K562 (cell line): Measurements from ENCODE around the gene PTK6. TPM values are rescaled to one million over a fixed set of nuclear protein-coding genes. Genes with fewer than 3 reads are reported as not detected.

Experiments used
- CBX5 ChIP-seq: IDR thresholded peaks from 2 replicates; pipeline ENCODE4 v1.6.1; 2014; ENCODE audit warnings: low read depth, borderline replicate concordance
- CHD2 ChIP-seq: IDR thresholded peaks from 2 replicates; pipeline ENCODE4 v1.6.1; 2011; ENCODE audit warnings: low read depth, low read length
- DDX20 ChIP-seq: fragments of 450-650 bp; IDR thresholded peaks from 2 replicates; pipeline ENCODE4 v1.6.1; 2016; ENCODE audit warnings: missing genetic modification characterization, low read depth, mild to moderate bottlenecking, missing compliant biosample characterization, moderate library complexity
- HDAC8 ChIP-seq: fragments of 450-650 bp; IDR thresholded peaks from 2 replicates; pipeline ENCODE4 v1.6.1; 2016; ENCODE audit warnings: mild to moderate bottlenecking, missing genetic modification characterization, moderate library complexity, missing compliant biosample characterization
- HMGN3 ChIP-seq: IDR thresholded peaks from 2 replicates; pipeline ENCODE4 v1.6.1; 2011; ENCODE audit warnings: borderline replicate concordance, low read depth, mild to moderate bottlenecking, mixed read lengths, low read length; ENCODE audit not compliant: insufficient read length; ENCODE audit errors: extremely low read depth
- KDM5B ChIP-seq: fragments of 200-600 bp; sonication (generic); IDR thresholded peaks from 2 replicates; pipeline ENCODE4 v1.6.1; 2012; ENCODE audit warnings: low read depth, mild to moderate bottlenecking, moderate library complexity, low read length, control low read depth, inconsistent platforms; ENCODE audit not compliant: insufficient replicate concordance
- PML ChIP-seq: IDR thresholded peaks from 2 replicates; pipeline ENCODE4 v1.6.1; 2012; ENCODE audit warnings: low read length, inconsistent platforms
- SNRNP70 ChIP-seq: fragments of 200-400 bp; formaldehyde crosslinking; optimal IDR thresholded peaks from 2 replicates; pipeline ENCODE3; 2017; ENCODE audit warnings: low read depth, low read length
- TRIM24 ChIP-seq, 2 experiments: fragments of 450-650 bp; IDR thresholded peaks; 2 replicates each; pipeline ENCODE4 v1.6.1; 2016
- polyA plus RNA-seq, 8 experiments: library from polyadenylated mRNA; depleted of rRNA in 4 of 8; stranded (reverse) in 5 of 8; unstranded in 3 of 8; fragments of >200 nt; fragmentation: Nextera tagmentation in 2 of 8; fragmentation: Illumina TruSeq in 1 of 8; extraction: Ambion mirVana in 2 of 8; extraction: Trizol in 1 of 8; gene quantifications; 2 replicates each; pipeline versions ENCODE4 v1.2.1 to v1.2.3, GENCODE V29; 2011 to 2014; ENCODE audit warnings: inconsistent platforms in 1 of 8, missing spikeins in 1 of 8
- total RNA-seq, 7 experiments: library from RNA; depleted of rRNA in 6 of 7; stranded (reverse); fragments of >200 nt in 6 of 7; fragmentation: Illumina TruSeq in 2 of 7; extraction: Trizol in 2 of 7; gene quantifications; 2 replicates each; pipeline versions ENCODE4 v1.2.1 to v1.2.3, GENCODE V29; 2011 to 2021; ENCODE audit warnings: low replicate concordance in 1 of 7
- TF ChIP-seq, protein P1 (sequence below), 3 experiments: IDR thresholded peaks in 2 of 3; conservative IDR thresholded peaks in 1 of 3; 2 replicates each; pipeline ENCODE4 v1.5.1; 2011 to 2012; ENCODE audit warnings: low read length in 3 of 3, mild to moderate bottlenecking in 3 of 3, control low read depth in 2 of 3, improper control_type of control experiment in 1 of 3, inconsistent platforms in 1 of 3, low read depth in 1 of 3, mixed read lengths in 1 of 3, moderate library complexity in 1 of 3; ENCODE audit not compliant: insufficient read depth in 2 of 3
- TF ChIP-seq, protein P2 (sequence below), 2 experiments: fragments of 450-650 bp; IDR thresholded peaks; 2 replicates each; pipeline ENCODE4 v1.6.1; 2016; ENCODE audit warnings: mild to moderate bottlenecking in 2 of 2, borderline replicate concordance in 1 of 2, low read depth in 1 of 2, moderate library complexity in 1 of 2
- TF ChIP-seq, protein P3 (sequence below): sonication (generic); formaldehyde crosslinking; IDR thresholded peaks from 2 replicates; pipeline ENCODE4 v1.8.0; 2022; ENCODE audit warnings: missing genetic modification reagents, mild to moderate bottlenecking, borderline replicate concordance

Gene PTK6
- total and polyA plus RNA-seq, 9 of the 15 experiments (the other 6 are each of a cell fraction or from before 2014, with no cell fraction given): 0.07 TPM; not detected in 8

DNA sequence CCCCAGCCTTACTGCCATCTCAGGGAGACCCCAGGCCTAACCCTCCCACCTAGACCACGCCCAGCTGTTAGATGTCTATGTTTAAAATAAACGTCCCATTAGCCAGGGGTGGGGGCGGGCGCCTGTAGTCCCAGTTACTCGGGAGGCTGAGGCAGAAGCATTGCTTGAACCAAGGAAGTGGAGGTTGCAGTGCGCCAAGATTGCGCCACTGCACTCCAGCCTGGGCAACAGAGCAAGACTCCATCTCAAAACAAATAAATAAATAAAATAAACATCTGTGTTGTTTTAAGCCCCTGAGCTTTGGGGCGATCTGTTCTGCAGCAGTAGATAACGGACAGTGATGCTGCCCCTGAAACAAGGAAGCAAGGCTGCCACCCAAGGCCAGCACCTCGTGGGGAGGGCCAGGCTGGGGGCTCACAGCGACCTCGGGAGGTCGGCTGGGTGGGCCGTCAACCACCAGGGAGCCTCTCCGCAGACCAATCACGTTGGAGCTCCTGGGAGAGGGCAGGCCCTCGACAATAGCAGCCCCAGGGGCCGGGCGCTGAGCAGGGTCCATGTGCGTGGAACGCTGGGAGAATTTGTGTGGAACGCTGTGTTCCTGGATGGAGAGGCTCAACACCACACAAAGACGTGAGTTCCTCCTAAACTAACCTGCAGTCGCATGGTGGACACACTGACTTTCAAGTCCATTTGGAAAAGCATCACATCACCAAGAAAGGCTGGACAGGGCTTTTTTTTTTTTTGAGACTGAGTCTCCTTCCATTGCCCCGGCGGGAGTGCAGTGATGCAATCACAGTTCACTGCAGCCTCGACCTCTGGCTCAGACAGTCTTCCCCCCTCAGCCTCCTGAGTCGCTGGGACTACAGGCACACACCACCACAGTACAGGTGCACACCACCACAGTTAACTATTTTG lies 37.9 kb upstream of the PTK6 start (continued):
- TF ChIP-seq, protein P1, sequence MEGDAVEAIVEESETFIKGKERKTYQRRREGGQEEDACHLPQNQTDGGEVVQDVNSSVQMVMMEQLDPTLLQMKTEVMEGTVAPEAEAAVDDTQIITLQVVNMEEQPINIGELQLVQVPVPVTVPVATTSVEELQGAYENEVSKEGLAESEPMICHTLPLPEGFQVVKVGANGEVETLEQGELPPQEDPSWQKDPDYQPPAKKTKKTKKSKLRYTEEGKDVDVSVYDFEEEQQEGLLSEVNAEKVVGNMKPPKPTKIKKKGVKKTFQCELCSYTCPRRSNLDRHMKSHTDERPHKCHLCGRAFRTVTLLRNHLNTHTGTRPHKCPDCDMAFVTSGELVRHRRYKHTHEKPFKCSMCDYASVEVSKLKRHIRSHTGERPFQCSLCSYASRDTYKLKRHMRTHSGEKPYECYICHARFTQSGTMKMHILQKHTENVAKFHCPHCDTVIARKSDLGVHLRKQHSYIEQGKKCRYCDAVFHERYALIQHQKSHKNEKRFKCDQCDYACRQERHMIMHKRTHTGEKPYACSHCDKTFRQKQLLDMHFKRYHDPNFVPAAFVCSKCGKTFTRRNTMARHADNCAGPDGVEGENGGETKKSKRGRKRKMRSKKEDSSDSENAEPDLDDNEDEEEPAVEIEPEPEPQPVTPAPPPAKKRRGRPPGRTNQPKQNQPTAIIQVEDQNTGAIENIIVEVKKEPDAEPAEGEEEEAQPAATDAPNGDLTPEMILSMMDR (IDR thresholded peaks at IDR 0.05 in 2 of 3, conservative IDR thresholded peaks at IDR 0.05 in 1 of 3; ENCODE audit: insufficient read depth in 2 of 3, low read depth in 1 of 3, low read length in 3 of 3): no peak
- TF ChIP-seq CHD2: no peak
- no peak for TF ChIP-seq HDAC8 (tag)
- TF ChIP-seq CBX5: no peak
- TF ChIP-seq PML: no peak
- peak; percentile 4 for TF ChIP-seq KDM5B
- TF ChIP-seq, protein P2, sequence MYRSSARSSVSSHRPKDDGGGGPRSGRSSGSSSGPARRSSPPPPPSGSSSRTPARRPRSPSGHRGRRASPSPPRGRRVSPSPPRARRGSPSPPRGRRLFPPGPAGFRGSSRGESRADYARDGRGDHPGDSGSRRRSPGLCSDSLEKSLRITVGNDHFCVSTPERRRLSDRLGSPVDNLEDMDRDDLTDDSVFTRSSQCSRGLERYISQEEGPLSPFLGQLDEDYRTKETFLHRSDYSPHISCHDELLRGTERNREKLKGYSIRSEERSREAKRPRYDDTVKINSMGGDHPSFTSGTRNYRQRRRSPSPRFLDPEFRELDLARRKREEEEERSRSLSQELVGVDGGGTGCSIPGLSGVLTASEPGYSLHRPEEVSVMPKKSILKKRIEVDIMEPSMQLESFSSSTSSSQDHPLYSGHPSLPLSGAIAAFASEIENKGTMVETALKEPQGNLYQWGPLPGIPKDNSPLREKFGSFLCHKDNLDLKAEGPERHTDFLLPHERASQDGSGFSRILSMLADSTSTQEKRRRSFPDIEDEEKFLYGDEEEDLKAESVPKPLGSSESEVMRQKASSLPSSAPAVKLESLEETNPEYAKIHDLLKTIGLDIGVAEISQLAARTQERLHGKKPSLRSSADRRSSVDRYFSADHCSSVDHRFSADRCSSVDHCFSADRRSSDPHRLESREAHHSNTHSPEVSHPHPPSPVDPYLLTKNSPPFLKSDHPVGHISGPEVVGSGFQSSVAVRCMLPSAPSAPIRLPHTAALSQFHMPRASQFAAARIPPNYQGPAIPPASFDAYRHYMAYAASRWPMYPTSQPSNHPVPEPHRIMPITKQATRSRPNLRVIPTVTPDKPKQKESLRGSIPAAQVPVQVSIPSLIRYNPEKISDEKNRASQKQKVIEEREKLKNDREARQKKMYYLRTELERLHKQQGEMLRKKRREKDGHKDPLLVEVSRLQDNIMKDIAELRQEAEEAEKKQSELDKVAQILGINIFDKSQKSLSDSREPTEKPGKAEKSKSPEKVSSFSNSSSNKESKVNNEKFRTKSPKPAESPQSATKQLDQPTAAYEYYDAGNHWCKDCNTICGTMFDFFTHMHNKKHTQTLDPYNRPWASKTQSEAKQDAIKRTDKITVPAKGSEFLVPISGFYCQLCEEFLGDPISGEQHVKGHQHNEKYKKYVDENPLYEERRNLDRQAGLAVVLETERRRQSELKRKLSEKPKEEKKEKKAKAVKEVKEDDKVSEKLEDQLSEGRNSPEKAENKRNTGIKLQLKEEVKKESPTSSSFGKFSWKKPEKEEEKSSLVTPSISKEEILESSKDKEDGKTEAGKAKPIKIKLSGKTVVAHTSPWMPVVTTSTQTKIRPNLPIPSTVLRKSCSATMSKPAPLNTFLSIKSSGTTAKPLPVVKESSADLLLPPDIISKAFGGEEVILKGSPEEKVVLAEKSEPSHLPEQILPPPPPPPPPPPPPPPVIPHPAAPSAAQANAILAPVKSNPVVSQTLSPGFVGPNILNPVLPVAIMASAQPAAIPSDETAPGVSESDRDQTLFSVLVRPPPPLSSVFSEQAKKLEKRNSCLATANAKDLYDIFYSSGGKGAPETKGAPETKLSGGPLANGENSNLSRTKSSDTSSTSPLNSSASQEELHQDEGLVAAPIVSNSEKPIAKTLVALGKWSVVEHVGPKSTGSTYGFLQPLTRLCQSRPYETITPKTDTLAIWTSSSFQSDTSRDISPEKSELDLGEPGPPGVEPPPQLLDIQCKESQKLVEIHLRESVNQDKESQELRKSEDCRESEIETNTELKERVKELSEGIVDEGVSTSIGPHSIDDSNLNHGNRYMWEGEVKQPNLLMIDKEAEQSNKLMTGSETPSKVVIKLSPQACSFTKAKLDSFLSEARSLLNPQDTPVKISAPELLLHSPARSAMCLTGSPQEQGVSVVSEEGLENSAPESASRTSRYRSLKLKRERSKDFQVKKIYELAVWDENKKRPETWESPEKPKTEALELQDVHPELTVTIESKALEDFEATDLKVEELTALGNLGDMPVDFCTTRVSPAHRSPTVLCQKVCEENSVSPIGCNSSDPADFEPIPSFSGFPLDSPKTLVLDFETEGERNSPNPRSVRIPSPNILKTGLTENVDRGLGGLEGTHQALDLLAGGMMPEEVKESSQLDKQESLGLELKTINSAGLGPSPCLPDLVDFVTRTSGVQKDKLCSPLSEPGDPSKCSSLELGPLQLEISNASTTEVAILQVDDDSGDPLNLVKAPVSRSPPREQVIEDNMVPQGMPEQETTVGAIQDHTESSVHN (IDR thresholded peaks at IDR 0.05; ENCODE audit: borderline replicate concordance in 1 of 2, low read depth in 1 of 2): no peak
- TF ChIP-seq DDX20 (tag): no peak
- TF ChIP-seq TRIM24 (IDR thresholded peaks at IDR 0.05): peak in 1 of 2 experiments; percentile 47; a peak in 1 of 4 replicates
- peak; percentile 18 for TF ChIP-seq HMGN3
- TF ChIP-seq, protein P3, sequence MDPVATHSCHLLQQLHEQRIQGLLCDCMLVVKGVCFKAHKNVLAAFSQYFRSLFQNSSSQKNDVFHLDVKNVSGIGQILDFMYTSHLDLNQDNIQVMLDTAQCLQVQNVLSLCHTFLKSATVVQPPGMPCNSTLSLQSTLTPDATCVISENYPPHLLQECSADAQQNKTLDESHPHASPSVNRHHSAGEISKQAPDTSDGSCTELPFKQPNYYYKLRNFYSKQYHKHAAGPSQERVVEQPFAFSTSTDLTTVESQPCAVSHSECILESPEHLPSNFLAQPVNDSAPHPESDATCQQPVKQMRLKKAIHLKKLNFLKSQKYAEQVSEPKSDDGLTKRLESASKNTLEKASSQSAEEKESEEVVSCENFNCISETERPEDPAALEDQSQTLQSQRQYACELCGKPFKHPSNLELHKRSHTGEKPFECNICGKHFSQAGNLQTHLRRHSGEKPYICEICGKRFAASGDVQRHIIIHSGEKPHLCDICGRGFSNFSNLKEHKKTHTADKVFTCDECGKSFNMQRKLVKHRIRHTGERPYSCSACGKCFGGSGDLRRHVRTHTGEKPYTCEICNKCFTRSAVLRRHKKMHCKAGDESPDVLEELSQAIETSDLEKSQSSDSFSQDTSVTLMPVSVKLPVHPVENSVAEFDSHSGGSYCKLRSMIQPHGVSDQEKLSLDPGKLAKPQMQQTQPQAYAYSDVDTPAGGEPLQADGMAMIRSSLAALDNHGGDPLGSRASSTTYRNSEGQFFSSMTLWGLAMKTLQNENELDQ (CRISPR knock-in tag): no peak
- no peak for TF ChIP-seq SNRNP70
